ENCODE results near the gene FOS. TPM values are rescaled to one million over a fixed set of nuclear protein-coding genes. Genes with fewer than 3 reads are reported as not detected.

Gene FOS
- total and polyA plus RNA-seq, 2 of the 4 experiments (the other 2 are of a cell fraction) = 53.6 to 171 TPM

GRCh38 chr14:75318353-75318752 lies 39.7 kb downstream of the FOS start:
- no peak overlapping the region for H2AFZ ChIP-seq (replicated peaks; ENCODE audit: low read length, poor library complexity)
- no peak overlapping the region for H2BK15ac ChIP-seq (ENCODE audit: low read depth, low read length)
- H3K4me2 ChIP-seq (ENCODE audit: low read depth, low read length) = no peak overlapping the region
- intact Hi-C loops (cut with micrococcal nuclease) = no loop called here
- H3K79me1 ChIP-seq (ENCODE audit: low read depth in 1 of 2, low read length in 2 of 2) = no peaks in the 10 kb centered on the region
- H3K18ac ChIP-seq (ENCODE audit: low read depth, low read length) = no peak overlapping the region
- no peak overlapping the region for H3K4me3 ChIP-seq (ENCODE audit: insufficient read depth, low read depth, low read length)
- H2AK5ac ChIP-seq (ENCODE audit: low read depth, low read length) = no peak overlapping the region
- H2AK9ac ChIP-seq (replicated peaks; ENCODE audit: low read depth, low read length, poor library complexity) = no peak overlapping the region
- no peaks in the 10 kb centered on the region; the same call in 1 of the 2 replicates for H4K20me1 ChIP-seq (ENCODE audit: insufficient read depth, low read length)
- H3K56ac ChIP-seq (ENCODE audit: extremely low read depth, insufficient read depth, low read length) = no peak overlapping the region
- H3K23ac ChIP-seq (ENCODE audit: low read depth, low read length) = no peak overlapping the region
- peaks cover 3% of the 10 kb centered on the region; the same call in 1 of the 2 replicates for H3K4me1 ChIP-seq (ENCODE audit: control insufficient read depth, insufficient read depth, low read length)
- DNase-seq (no peak), ATAC-seq (ENCODE audit: low read depth) (no peak)
- no peak overlapping the region for H2BK5ac ChIP-seq (ENCODE audit: low read depth, low read length, poor library complexity, severe bottlenecking)
- no peak for TF ChIP-seq NFE2L2 (IDR thresholded peaks at IDR 0.05; ENCODE audit: low read depth, low read length)
- no peak for TF ChIP-seq MAZ (IDR thresholded peaks at IDR 0.05; ENCODE audit: borderline replicate concordance, low read depth, low read length)
- no peak for TF ChIP-seq RFX5 (IDR thresholded peaks at IDR 0.05; ENCODE audit: low read depth, low read length)
- no peak for TF ChIP-seq MXI1 (IDR thresholded peaks at IDR 0.05; ENCODE audit: borderline replicate concordance, low read depth, low read length)
- no peak for TF ChIP-seq POLR2A (IDR thresholded peaks at IDR 0.05; ENCODE audit: low read depth, low read length)
- TF ChIP-seq RCOR1 (IDR thresholded peaks at IDR 0.05; ENCODE audit: insufficient replicate concordance, low read length) = no peak
- TF ChIP-seq CTCF (conservative IDR thresholded peaks at IDR 0.05; ENCODE audit: low read depth, low read length) = no peak
- TF ChIP-seq MAFK (IDR thresholded peaks at IDR 0.05; ENCODE audit: low read depth, low read length) = no peak
- TF ChIP-seq CEBPB (IDR thresholded peaks at IDR 0.05; ENCODE audit: low read depth, low read length) = no peak
- TF ChIP-seq USF2 (IDR thresholded peaks at IDR 0.05; ENCODE audit: low read depth, low read length) = no peak
- TF ChIP-seq ELK1 (IDR thresholded peaks at IDR 0.05; ENCODE audit: borderline replicate concordance, low read depth, low read length) = no peak
- no peak for TF ChIP-seq FOS (IDR thresholded peaks at IDR 0.05; ENCODE audit: low read depth, low read length)
- in situ Hi-C loops (cut with MboI; ENCODE audit: low sequenced_read_pairs) = no loop called here
- no TSS peak for BruUV-seq (replicated peaks)
- no peak overlapping the region for H2BK120ac ChIP-seq (ENCODE audit: low read depth, low read length)
- peaks cover 38% of the 10 kb centered on the region for H3K27me3 ChIP-seq (ENCODE audit: control insufficient read depth, insufficient read depth, low read length)
- H3K9me1 ChIP-seq (ENCODE audit: insufficient read depth, low read length) = no peaks in the 10 kb centered on the region; the same call in 1 of the 2 replicates
- POLR2A ChIA-PET (ENCODE audit: unreplicated experiment) = no interaction called here
- no peak overlapping the region for H3K4ac ChIP-seq (ENCODE audit: low read depth, low read length)
- CTCF ChIA-PET = no interaction called here
- no peaks in the 10 kb centered on the region for H3K36me3 ChIP-seq (ENCODE audit: control insufficient read depth, insufficient read depth, low read length)
- H3K14ac ChIP-seq (replicated peaks; ENCODE audit: low read depth, low read length) = no peak overlapping the region
- H3K27ac ChIP-seq (ENCODE audit: insufficient read depth, low read length) = no peak overlapping the region
- no peak overlapping the region for H3K9ac ChIP-seq (ENCODE audit: low read depth, low read length)
- H4K8ac ChIP-seq (ENCODE audit: low read depth in 2 of 2, low read length in 2 of 2) = no peak overlapping the region
- H4K5ac ChIP-seq (ENCODE audit: low read depth, low read length) = no peak overlapping the region
- H3K9me3 ChIP-seq (ENCODE audit: control insufficient read depth, insufficient read depth, low read length) = peaks cover 4% of the 10 kb centered on the region
- dilution Hi-C loops (cut with HindIII; ENCODE audit: low sequenced_read_pairs, unreplicated experiment) = loop anchor here (25.0 kb wide), 1 partner anchor 181 kb away; the partner anchor contains the start of gene NEK9
- no peak overlapping the region for H2BK20ac ChIP-seq (ENCODE audit: low read depth, low read length)
- no peak overlapping the region for H4K91ac ChIP-seq (ENCODE audit: insufficient read depth, low read depth, low read length)

All from IMR-90 (cell line).